HepG2 (cell line): Measurements from ENCODE around the gene OR10A2.

Source experiments
- BRCA1 ChIP-seq: sonication (generic); formaldehyde crosslinking; IDR thresholded peaks from 2 replicates; pipeline ENCODE4 v1.4.0; 2020; ENCODE audit warnings: missing genetic modification reagents
- HCFC1 ChIP-seq: fragments of 150-350 bp; IDR thresholded peaks from 2 replicates; pipeline ENCODE4 v1.6.1; 2014; ENCODE audit warnings: low read depth, low read length
- JUNB ChIP-seq: sonication (generic); formaldehyde crosslinking; IDR thresholded peaks from 2 replicates; pipeline ENCODE4 v1.8.0; 2022; ENCODE audit warnings: missing genetic modification reagents, mild to moderate bottlenecking, borderline replicate concordance
- NFYB ChIP-seq: sonication (generic); formaldehyde crosslinking; IDR thresholded peaks from 2 replicates; pipeline ENCODE4 v1.4.0; 2020; ENCODE audit warnings: missing genetic modification reagents
- POLR2A ChIP-seq, 2 experiments: IDR thresholded peaks; 2 replicates each; pipeline ENCODE4 v1.6.1; 2011; ENCODE audit warnings: low read depth in 2 of 2, low read length in 2 of 2, mild to moderate bottlenecking in 1 of 2, moderate library complexity in 1 of 2; ENCODE audit not compliant: insufficient read depth in 1 of 2
- SIN3A ChIP-seq: IDR thresholded peaks from 2 replicates; pipeline ENCODE4 v1.6.1; 2011; ENCODE audit warnings: low read depth, mild to moderate bottlenecking, control low read depth, low read length, borderline replicate concordance
- YY1 ChIP-seq: IDR thresholded peaks from 2 replicates; pipeline ENCODE4 v1.6.1; 2011; ENCODE audit warnings: low read length, low read depth, moderate library complexity, mild to moderate bottlenecking; ENCODE audit not compliant: insufficient read depth, insufficient replicate concordance
- TF ChIP-seq, protein P1 (sequence below): sonication (generic); formaldehyde crosslinking; IDR thresholded peaks from 2 replicates; pipeline ENCODE4 v1.5.0; 2020; ENCODE audit warnings: mild to moderate bottlenecking, missing genetic modification reagents, moderate library complexity
- TF ChIP-seq, protein P2 (sequence below): sonication (generic); formaldehyde crosslinking; IDR thresholded peaks from 2 replicates; pipeline ENCODE4 v1.4.0; 2020; ENCODE audit warnings: missing genetic modification reagents

DNA sequence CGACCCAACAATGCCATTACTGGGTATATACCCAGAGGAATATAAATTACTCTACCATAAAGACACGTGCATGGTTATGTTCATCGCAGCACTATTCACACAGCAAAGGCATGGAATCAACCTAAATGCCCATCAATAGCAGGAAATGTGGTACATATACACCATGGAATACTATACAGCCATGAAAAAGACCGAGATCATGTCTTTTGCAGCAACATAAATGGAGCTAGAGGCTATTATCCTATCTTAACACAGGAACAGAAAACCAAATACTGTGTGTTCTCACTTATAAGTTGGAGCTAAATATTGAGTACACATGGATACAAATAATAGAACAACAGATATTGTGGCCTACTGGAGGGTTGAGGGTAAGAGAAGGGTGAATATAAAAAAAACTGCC, 26.0 kb downstream of the OR10A2 start:
- TF ChIP-seq, protein P1, sequence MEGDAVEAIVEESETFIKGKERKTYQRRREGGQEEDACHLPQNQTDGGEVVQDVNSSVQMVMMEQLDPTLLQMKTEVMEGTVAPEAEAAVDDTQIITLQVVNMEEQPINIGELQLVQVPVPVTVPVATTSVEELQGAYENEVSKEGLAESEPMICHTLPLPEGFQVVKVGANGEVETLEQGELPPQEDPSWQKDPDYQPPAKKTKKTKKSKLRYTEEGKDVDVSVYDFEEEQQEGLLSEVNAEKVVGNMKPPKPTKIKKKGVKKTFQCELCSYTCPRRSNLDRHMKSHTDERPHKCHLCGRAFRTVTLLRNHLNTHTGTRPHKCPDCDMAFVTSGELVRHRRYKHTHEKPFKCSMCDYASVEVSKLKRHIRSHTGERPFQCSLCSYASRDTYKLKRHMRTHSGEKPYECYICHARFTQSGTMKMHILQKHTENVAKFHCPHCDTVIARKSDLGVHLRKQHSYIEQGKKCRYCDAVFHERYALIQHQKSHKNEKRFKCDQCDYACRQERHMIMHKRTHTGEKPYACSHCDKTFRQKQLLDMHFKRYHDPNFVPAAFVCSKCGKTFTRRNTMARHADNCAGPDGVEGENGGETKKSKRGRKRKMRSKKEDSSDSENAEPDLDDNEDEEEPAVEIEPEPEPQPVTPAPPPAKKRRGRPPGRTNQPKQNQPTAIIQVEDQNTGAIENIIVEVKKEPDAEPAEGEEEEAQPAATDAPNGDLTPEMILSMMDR: no peak
- TF ChIP-seq POLR2A (IDR thresholded peaks at IDR 0.05; ENCODE audit: insufficient read depth in 1 of 2, low read depth in 2 of 2, low read length in 2 of 2) (no peak), HCFC1 (no peak), NFYB (CRISPR knock-in tag) (no peak), SIN3A (no peak), YY1 (no peak), JUNB (CRISPR knock-in tag) (no peak), BRCA1 (CRISPR knock-in tag) (no peak)
- TF ChIP-seq, protein P2, sequence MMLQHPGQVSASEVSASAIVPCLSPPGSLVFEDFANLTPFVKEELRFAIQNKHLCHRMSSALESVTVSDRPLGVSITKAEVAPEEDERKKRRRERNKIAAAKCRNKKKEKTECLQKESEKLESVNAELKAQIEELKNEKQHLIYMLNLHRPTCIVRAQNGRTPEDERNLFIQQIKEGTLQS (CRISPR knock-in tag): no peak
